K562 (cell line): ENCODE data around the gene PRTN3. TPM values are rescaled to one million over a fixed set of nuclear protein-coding genes. Genes with fewer than 3 reads are reported as not detected.

ENCODE experiments used
- ATAC-seq: fragments of 200-7000 bp; cut with Tn5 transposase; 3 replicates; pipeline ENCODE4 v1.9.1; 2020; ENCODE audit warnings: moderate library complexity
- BruUV-seq: library from RNA; stranded (reverse); fragments of 400-500 nt; replicated peaks from 2 replicates; lab custom pipeline; 2021; lab: Mats Ljungman, UMichigan
- CTCF ChIA-PET: fragments of 300-600 bp; formaldehyde crosslinking; extraction: SDS; loops from one replicate; lab custom pipeline; 2021; ENCODE audit warnings: low intra/inter-chr PET ratio; lab: Yijun Ruan, JAX
- POLR2A ChIA-PET: fragments of 300-600, 350-650 bp; sonication (Branson Sonifier 250); formaldehyde crosslinking; extraction: SDS; loops from one replicate; lab custom pipeline; 2021; ENCODE audit warnings: antibody characterized with exemption, inconsistent platforms; lab: Yijun Ruan, JAX
- DNase-seq, 4 experiments: peaks; one replicate each; pipeline versions ENCODE4 v3.0.0 to v3.0.0-alpha.2; 2011 to 2018; ENCODE audit warnings: low spot score in 3 of 4, mixed read lengths in 3 of 4; ENCODE audit errors: extremely low read depth in 1 of 4
- FAIRE-seq: peaks from 2 replicates; lab custom pipeline; 2011; peaks lifted over from hg19 to GRCh38; lab: Jason Lieb, UNC
- H2AFZ ChIP-seq: 2 replicates; pipeline ENCODE4 v1.6.0; 2011; ENCODE audit warnings: low read depth, low read length, control low read depth, inconsistent platforms
- H3K27ac ChIP-seq: fragments of 200-600 bp; 3 replicates; pipeline ENCODE4 v1.8.0; 2011; ENCODE audit warnings: low read depth, mild to moderate bottlenecking, control low read depth, inconsistent platforms, low read length, moderate library complexity, mixed read lengths; ENCODE audit errors: extremely low read depth
- H3K27me3 ChIP-seq, 2 experiments: fragments of 300-600 bp in 1 of 2; 2 replicates in 1 of 2; 3 replicates in 1 of 2; pipeline versions ENCODE4 v1.6.0 to v1.8.0; 2011; ENCODE audit warnings: inconsistent platforms in 2 of 2, low read length in 2 of 2, mild to moderate bottlenecking in 1 of 2, mixed read lengths in 1 of 2, moderate library complexity in 1 of 2; ENCODE audit not compliant: control insufficient read depth in 2 of 2, insufficient read depth in 2 of 2
- H3K36me3 ChIP-seq: fragments of 300-600 bp; 3 replicates; pipeline ENCODE4 v1.8.0; 2011; ENCODE audit warnings: mild to moderate bottlenecking, low read length, inconsistent platforms; ENCODE audit not compliant: control insufficient read depth, insufficient read depth
- H3K4me1 ChIP-seq, 2 experiments: fragments of 200-600 bp in 1 of 2; replicated peaks in 1 of 2; 2 replicates in 1 of 2; 3 replicates in 1 of 2; pipeline versions ENCODE4 v1.5.1 to v1.8.0; 2011; ENCODE audit warnings: inconsistent platforms in 2 of 2, low read length in 2 of 2, mild to moderate bottlenecking in 1 of 2, mixed read lengths in 1 of 2, moderate library complexity in 1 of 2; ENCODE audit not compliant: control insufficient read depth in 2 of 2, insufficient read depth in 2 of 2
- H3K4me2 ChIP-seq: 2 replicates; pipeline ENCODE4 v1.6.1; 2011; ENCODE audit warnings: low read length, control low read depth, inconsistent platforms, mixed read lengths; ENCODE audit not compliant: insufficient read depth
- H3K4me3 ChIP-seq: fragments of 200-600 bp; sonication (generic), shearing (Covaris generic); 2 replicates; pipeline ENCODE4 v1.5.1; 2016; ENCODE audit warnings: control low read depth, inconsistent platforms
- H3K79me2 ChIP-seq: fragments of 200-600 bp; 3 replicates; pipeline ENCODE4 v1.8.0; 2011; ENCODE audit warnings: low read length, inconsistent platforms; ENCODE audit not compliant: control insufficient read depth, insufficient read depth
- H3K9ac ChIP-seq, 2 experiments: 2 replicates each; pipeline versions ENCODE4 v1.6.0 to v1.6.1; 2011; ENCODE audit warnings: low read depth in 2 of 2, low read length in 2 of 2, control low read depth in 1 of 2, inconsistent platforms in 1 of 2, mild to moderate bottlenecking in 1 of 2, mixed read lengths in 1 of 2; ENCODE audit not compliant: insufficient read depth in 1 of 2
- H3K9me1 ChIP-seq: one replicate; pipeline ENCODE4 v1.6.0; 2011; ENCODE audit warnings: inconsistent platforms, mild to moderate bottlenecking, low read length, moderate library complexity; ENCODE audit not compliant: control insufficient read depth, insufficient read depth
- H3K9me3 ChIP-seq: replicated peaks from 2 replicates; pipeline ENCODE4 v1.5.1; 2011; ENCODE audit warnings: low read depth, low read length, inconsistent platforms; ENCODE audit not compliant: control insufficient read depth, insufficient read depth
- H4K20me1 ChIP-seq: replicated peaks from 2 replicates; pipeline ENCODE4 v1.6.1; 2011; ENCODE audit warnings: low read length, inconsistent platforms, mixed read lengths; ENCODE audit not compliant: control insufficient read depth, insufficient read depth
- POLR2G ChIP-seq: fragments of 200-400 bp; formaldehyde crosslinking; IDR thresholded peaks from 2 replicates; pipeline ENCODE4 v1.6.1; 2017; ENCODE audit warnings: low read depth, mild to moderate bottlenecking, antibody characterized with exemption, low read length, moderate library complexity
- PRPF4 ChIP-seq: fragments of 200-400 bp; formaldehyde crosslinking; IDR thresholded peaks from one replicate; pipeline ENCODE4 v1.6.1; 2017; ENCODE audit warnings: low read length, low read depth, mild to moderate bottlenecking; ENCODE audit not compliant: insufficient read depth, poor library complexity, severe bottlenecking
- RBFOX2 ChIP-seq: fragments of 200-400 bp; formaldehyde crosslinking; IDR thresholded peaks from 2 replicates; pipeline ENCODE4 v1.6.1; 2017; ENCODE audit warnings: low read depth, mild to moderate bottlenecking, low read length, moderate library complexity
- RBM22 ChIP-seq: fragments of 200-400 bp; formaldehyde crosslinking; IDR thresholded peaks from 2 replicates; pipeline ENCODE4 v1.6.1; 2018; ENCODE audit warnings: low read length, low read depth; ENCODE audit not compliant: poor library complexity, severe bottlenecking
- ZNF232 ChIP-seq: sonication (generic); formaldehyde crosslinking; IDR thresholded peaks from 2 replicates; pipeline ENCODE4 v1.8.0; 2022; ENCODE audit warnings: mild to moderate bottlenecking, missing genetic modification reagents
- WGBS: fragments of 100-300 bp; shearing (Covaris generic); methylation state at CpG from one replicate; pipeline ENCODE4 v1.1.6; 2016; ENCODE audit warnings: low coverage, mixed read lengths; ENCODE audit not compliant: insufficient coverage; ENCODE audit errors: missing lambda C conversion rate; 5-methylcytosine and 5-hydroxymethylcytosine counted together
- in situ Hi-C: fragments of 300-500 bp; cut with MboI; formaldehyde crosslinking; loops from 4 replicates; pipeline ENCODE4 v1.15.0; 2018; ENCODE audit warnings: inconsistent platforms, mixed read lengths
- intact Hi-C: fragments of 100-400 bp; cut with micrococcal nuclease; formaldehyde crosslinking; loops from 2 replicates; pipeline ENCODE4 v1.14.2; 2022
- polyA plus RNA-seq, 8 experiments: library from polyadenylated mRNA; depleted of rRNA in 4 of 8; stranded (reverse) in 5 of 8; unstranded in 3 of 8; fragments of >200 nt; fragmentation: Nextera tagmentation in 2 of 8; fragmentation: Illumina TruSeq in 1 of 8; extraction: Ambion mirVana in 2 of 8; extraction: Trizol in 1 of 8; gene quantifications; 2 replicates each; pipeline versions ENCODE4 v1.2.1 to v1.2.3, GENCODE V29; 2011 to 2014; ENCODE audit warnings: inconsistent platforms in 1 of 8, missing spikeins in 1 of 8
- total RNA-seq, 7 experiments: library from RNA; depleted of rRNA in 6 of 7; stranded (reverse); fragments of >200 nt in 6 of 7; fragmentation: Illumina TruSeq in 2 of 7; extraction: Trizol in 2 of 7; gene quantifications; 2 replicates each; pipeline versions ENCODE4 v1.2.1 to v1.2.3, GENCODE V29; 2011 to 2021; ENCODE audit warnings: low replicate concordance in 1 of 7

PRTN3 gene
- total and polyA plus RNA-seq, 9 of the 15 experiments (the other 6 are each of a cell fraction or from before 2014, with no cell fraction given): 0.14 to 0.86 (median 0.43) TPM; not detected in 3

DNA sequence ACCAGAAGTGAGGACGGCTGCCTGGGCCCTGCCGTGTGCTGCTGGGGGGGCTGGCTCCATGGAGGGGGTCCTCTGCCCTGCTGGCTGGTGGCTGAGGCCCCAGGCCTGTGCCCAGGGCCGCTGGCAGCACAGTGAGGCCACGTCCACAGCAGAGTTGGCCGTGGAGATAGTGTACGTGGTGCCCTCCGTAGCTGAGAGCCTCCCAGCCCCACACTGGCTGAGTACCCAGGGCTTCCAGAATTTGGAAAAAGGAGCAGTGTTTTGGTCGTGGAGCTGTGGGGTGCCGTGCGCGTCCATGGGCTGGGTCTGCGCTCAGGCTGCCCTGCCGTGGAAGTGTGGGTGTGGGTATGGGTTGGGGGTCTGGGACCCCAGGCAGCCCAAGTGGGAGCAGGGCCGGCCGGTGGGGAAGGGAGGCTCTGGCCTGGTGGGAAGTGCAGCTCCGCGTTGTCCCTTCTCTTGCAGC, 37.7 kb upstream of the PRTN3 start:
- Histone ChIP-seq H3K9me1 (peaks cover 16% of the 10 kb centered on the region), H3K27ac (no peak overlapping the region), H3K79me2 (peaks cover 100% of the 10 kb centered on the region), H3K9ac (peak overlapping the region in 1 of 2 experiments; percentile 4; a peak in 1 of 4 replicates), H4K20me1 (peaks cover 64% of the 10 kb centered on the region), H3K4me1 (peaks cover 22 to 84% of the 10 kb centered on the region in 2 experiments), H2AFZ (no peak overlapping the region), H3K4me3 (no peak overlapping the region), H3K4me2 (no peak overlapping the region), H3K9me3 (no peaks in the 10 kb centered on the region; the same call in 1 of the 2 replicates), H3K36me3 (peaks cover 100% of the 10 kb centered on the region), H3K27me3 (no peaks in the 10 kb centered on the region)
- 97% methylated on average over 16 of the region's 17 CpGs for WGBS
- ATAC-seq (no peak), DNase-seq (peak in 1 of 4 experiments; percentile 12), FAIRE-seq (no peak)
- TF ChIP-seq PRPF4 (peak; percentile 45), RBFOX2 (peak; percentile 79), RBM22 (peak; percentile 90), POLR2G (peak; percentile 81), ZNF232 (CRISPR knock-in tag) (no peak)
- ChIA-PET POLR2A (interaction anchor here (0.7 to 2.1 kb wide), 3 partner anchors 8 to 173 kb away, joined by 3 to 8 read pairs (median 6); no protein-coding TSS in a partner anchor), CTCF (no interaction called here)
- intact Hi-C loops (no loop called here), in situ Hi-C loops (no loop called here)
- BruUV-seq: no TSS peak
